Measurements from ENCODE around the gene MAS1L. TPM values are rescaled to one million over a fixed set of nuclear protein-coding genes. Genes with fewer than 3 reads are reported as not detected.

MAS1L gene
- total RNA-seq, 3 donors from 2014 or later = 0.48 TPM; not detected in 2

DNA sequence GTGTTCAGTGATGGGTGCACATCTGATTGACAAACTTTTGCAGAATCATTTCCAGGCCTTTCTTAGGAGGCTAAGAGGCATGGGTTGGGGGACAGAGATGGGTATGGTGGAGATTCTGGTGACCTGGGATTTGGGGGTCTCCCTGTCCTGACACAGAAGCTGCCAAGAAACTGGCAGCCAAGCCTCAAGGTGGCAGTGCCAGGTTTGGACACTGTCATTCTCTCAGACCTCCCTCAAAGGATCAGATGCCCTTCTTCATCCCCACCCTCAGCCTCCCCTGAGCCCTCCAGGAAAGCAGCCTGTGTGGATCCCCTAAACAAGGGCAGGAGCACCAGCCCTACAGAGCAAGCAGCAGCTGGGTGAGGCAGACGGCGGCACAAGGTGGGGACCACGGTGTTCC is 18.1 kb upstream of the MAS1L start:
- Histone ChIP-seq H3K36me3 (no peaks in the 10 kb centered on the region), H3K27me3 (no peaks in the 10 kb centered on the region), H3K9me3 (no peaks in the 10 kb centered on the region), H3K4me1 (no peaks in the 10 kb centered on the region), H3K27ac (no peak overlapping the region), H3K4me3 (no peak overlapping the region)
- TF ChIP-seq, protein P1, sequence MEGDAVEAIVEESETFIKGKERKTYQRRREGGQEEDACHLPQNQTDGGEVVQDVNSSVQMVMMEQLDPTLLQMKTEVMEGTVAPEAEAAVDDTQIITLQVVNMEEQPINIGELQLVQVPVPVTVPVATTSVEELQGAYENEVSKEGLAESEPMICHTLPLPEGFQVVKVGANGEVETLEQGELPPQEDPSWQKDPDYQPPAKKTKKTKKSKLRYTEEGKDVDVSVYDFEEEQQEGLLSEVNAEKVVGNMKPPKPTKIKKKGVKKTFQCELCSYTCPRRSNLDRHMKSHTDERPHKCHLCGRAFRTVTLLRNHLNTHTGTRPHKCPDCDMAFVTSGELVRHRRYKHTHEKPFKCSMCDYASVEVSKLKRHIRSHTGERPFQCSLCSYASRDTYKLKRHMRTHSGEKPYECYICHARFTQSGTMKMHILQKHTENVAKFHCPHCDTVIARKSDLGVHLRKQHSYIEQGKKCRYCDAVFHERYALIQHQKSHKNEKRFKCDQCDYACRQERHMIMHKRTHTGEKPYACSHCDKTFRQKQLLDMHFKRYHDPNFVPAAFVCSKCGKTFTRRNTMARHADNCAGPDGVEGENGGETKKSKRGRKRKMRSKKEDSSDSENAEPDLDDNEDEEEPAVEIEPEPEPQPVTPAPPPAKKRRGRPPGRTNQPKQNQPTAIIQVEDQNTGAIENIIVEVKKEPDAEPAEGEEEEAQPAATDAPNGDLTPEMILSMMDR (IDR thresholded peaks at IDR 0.05) = no peak
- no peak for TF ChIP-seq POLR2AphosphoS5 (IDR thresholded peaks at IDR 0.05)
- no peak for TF ChIP-seq POLR2A (IDR thresholded peaks at IDR 0.05)
- no peak for DNase-seq (ENCODE audit: low spot score in 2 of 2)
- intact Hi-C loops (cut with DNase I; ENCODE audit: low total_unique reads) = no loop called here

DNA sequence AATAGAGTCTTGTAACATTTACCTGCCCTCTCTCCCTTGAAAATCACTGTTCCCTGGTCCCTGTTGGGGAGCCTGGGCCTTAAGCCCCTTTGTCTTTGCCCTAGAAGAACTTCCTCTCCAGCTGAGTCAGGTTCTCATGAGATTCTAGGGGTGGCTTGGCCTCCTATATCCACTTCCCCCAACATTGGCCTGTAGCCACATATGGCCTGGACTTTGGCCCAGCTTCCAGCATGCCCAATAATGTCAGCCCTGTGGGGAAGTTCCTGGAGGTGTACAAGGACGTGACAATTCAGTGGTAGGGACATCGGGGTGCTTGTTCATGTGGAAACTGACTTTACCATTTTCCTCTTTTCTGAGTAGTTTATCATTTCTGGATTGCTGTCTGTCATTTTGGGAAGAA is 17.2 kb upstream of the MAS1L start:
- intact Hi-C loops (cut with DNase I; ENCODE audit: low total_unique reads) = no loop called here
- TF ChIP-seq POLR2A (IDR thresholded peaks at IDR 0.05) (no peak), POLR2AphosphoS5 (IDR thresholded peaks at IDR 0.05) (no peak)
- TF ChIP-seq, protein P1 (IDR thresholded peaks at IDR 0.05) = no peak
- H3K36me3 ChIP-seq = no peaks in the 10 kb centered on the region

DNA sequence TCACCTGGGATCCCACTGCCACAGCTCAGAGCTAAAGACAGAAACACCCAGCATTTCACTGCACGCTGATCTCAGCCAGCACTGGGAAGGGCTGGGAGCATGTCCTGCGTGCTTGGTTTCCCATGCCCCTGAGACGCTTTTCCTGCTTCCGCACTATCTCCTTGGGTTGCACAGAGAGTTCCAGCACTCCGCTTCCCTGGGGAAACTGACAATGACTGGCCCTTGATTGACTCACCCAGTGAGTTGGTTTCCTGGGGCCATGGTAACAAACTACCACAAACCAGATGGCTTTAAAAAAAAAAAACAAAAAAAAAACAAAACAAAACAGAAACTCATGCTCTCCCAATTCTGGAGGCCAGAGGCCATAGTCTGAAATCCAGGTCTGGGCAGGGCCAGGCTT is 14.8 kb upstream of the MAS1L start:
- Histone ChIP-seq H3K4me3 (no peak overlapping the region), H3K9me3 (no peaks in the 10 kb centered on the region), H3K4me1 (no peaks in the 10 kb centered on the region), H3K36me3 (no peaks in the 10 kb centered on the region), H3K27ac (no peak overlapping the region), H3K27me3 (no peaks in the 10 kb centered on the region)
- intact Hi-C loops (cut with DNase I; ENCODE audit: low total_unique reads) = no loop called here
- no peak for DNase-seq (ENCODE audit: low spot score in 2 of 2)
- TF ChIP-seq, protein P1 (IDR thresholded peaks at IDR 0.05) = no peak
- no peak for TF ChIP-seq POLR2AphosphoS5 (IDR thresholded peaks at IDR 0.05)
- TF ChIP-seq POLR2A (IDR thresholded peaks at IDR 0.05) = no peak

More for the DNA sequence above, 17.2 kb upstream of the MAS1L start:
- no peak overlapping the region for H3K4me3 ChIP-seq
- no peaks in the 10 kb centered on the region for H3K27me3 ChIP-seq
- H3K9me3 ChIP-seq = no peaks in the 10 kb centered on the region
- H3K4me1 ChIP-seq = no peaks in the 10 kb centered on the region
- DNase-seq (ENCODE audit: low spot score in 2 of 2) = no peak
- H3K27ac ChIP-seq = no peak overlapping the region

DNA sequence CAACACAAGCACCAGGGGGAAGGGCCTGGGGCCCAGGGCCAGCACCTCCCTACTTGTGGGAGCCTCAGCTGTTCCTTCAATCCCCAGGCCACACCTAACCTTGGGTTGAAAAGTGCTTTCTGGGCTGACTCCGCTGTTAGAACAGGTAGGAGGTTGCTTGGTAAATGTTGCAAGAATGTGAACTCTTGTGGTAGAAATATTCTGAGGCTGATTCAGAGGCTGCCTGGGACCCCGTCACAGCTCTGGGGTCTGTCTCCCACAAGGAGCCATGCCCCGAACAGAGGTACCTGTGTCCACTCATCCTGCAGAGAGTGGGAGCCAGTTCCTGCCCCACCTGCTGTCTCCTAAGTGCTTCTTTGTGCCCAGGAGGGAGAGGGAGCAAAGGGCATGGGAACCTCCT is 14.4 kb upstream of the MAS1L start:
- H3K4me1 ChIP-seq = no peaks in the 10 kb centered on the region
- no peaks in the 10 kb centered on the region for H3K9me3 ChIP-seq
- TF ChIP-seq, protein P1 (IDR thresholded peaks at IDR 0.05) = no peak
- TF ChIP-seq POLR2A (IDR thresholded peaks at IDR 0.05) = no peak
- TF ChIP-seq POLR2AphosphoS5 (IDR thresholded peaks at IDR 0.05) = no peak
- intact Hi-C loops (cut with DNase I; ENCODE audit: low total_unique reads) = no loop called here
- H3K27me3 ChIP-seq = no peaks in the 10 kb centered on the region
- H3K27ac ChIP-seq = no peak overlapping the region
- no peak overlapping the region for H3K4me3 ChIP-seq
- DNase-seq (ENCODE audit: low spot score in 2 of 2) = no peak
- H3K36me3 ChIP-seq = no peaks in the 10 kb centered on the region

DNA sequence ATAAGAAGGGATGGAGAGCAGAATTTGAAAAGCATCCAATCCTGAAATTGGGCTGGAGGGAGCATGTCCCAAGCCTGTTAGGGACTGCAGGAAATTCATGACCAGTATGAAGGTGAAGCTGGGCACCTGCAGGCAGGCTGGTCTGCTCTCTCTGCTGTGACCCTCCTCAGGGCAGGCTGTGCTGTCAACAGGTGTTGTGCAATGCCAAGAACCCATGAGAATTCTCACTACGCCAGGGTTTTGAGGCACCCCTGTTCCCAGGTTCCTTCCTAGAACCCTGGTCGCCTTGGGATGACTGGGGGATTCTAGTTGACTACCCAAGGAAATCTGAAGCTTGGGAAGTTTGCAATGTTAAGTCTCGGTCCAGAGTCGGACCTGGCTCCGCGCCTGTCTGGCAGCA is 13.3 kb upstream of the MAS1L start:
- H3K27ac ChIP-seq = no peak overlapping the region
- H3K4me3 ChIP-seq = no peak overlapping the region
- no peaks in the 10 kb centered on the region for H3K36me3 ChIP-seq
- H3K27me3 ChIP-seq = no peaks in the 10 kb centered on the region
- intact Hi-C loops (cut with DNase I; ENCODE audit: low total_unique reads) = no loop called here
- TF ChIP-seq, protein P1 (IDR thresholded peaks at IDR 0.05) = no peak
- TF ChIP-seq POLR2AphosphoS5 (IDR thresholded peaks at IDR 0.05) (no peak), POLR2A (IDR thresholded peaks at IDR 0.05) (no peak)
- DNase-seq (ENCODE audit: low spot score in 2 of 2) = no peak
- no peaks in the 10 kb centered on the region for H3K9me3 ChIP-seq
- H3K4me1 ChIP-seq = no peaks in the 10 kb centered on the region

All from breast epithelium (tissue), 4 donors.